ENCODE measurements around the gene TEX51. TPM values are rescaled to one million over a fixed set of nuclear protein-coding genes. Genes with fewer than 3 reads are reported as not detected.

The TEX51 gene
- not detected in 2 replicates for total RNA-seq

DNA sequence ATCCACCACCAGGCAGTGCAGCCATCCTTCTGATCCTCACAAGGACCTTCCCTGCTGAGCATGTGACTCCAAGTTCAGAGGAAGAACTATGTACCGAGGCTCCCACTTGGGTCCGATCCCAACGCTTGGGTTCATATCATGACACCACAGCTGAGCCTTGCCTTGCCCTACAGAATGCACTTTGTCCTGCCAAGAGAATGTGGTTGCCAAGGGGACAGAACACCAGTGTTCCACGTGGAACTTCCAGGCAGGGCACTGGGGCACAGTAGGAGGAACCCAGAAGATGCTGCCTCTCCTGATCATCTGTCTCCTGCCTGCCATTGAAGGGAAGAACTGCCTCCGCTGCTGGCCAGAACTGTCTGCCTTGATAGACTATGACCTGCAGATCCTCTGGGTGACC lies at the start of gene TEX51:
Gene TEX51 (plus strand): TSS at position 255 of the 400 bp plus-strand sequence. CDS start 29 bp downstream, at position 284.
- no peak for DNase-seq (ENCODE audit: low read depth in 2 of 2)

DNA sequence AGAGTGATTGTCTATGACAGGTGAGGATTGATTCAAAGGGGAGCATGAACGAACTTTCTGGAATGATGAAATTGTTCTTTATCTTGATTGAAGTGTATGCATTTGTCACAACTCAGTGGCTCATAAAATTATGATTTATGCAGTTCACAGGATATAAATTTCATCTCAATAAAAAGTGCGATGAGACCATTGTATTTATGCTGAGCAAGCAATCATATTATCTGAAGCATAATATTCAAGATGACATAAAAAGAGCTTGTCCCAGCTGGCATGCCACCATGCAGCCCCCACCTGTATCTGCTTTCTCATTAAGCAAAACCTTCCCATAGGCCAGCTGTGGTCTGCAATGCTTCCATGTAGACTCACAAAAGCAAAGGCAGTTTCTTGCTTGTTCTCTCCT lies 49.6 kb upstream of the TEX51 start:
- DNase-seq (ENCODE audit: low read depth in 2 of 2): no peak

DNA sequence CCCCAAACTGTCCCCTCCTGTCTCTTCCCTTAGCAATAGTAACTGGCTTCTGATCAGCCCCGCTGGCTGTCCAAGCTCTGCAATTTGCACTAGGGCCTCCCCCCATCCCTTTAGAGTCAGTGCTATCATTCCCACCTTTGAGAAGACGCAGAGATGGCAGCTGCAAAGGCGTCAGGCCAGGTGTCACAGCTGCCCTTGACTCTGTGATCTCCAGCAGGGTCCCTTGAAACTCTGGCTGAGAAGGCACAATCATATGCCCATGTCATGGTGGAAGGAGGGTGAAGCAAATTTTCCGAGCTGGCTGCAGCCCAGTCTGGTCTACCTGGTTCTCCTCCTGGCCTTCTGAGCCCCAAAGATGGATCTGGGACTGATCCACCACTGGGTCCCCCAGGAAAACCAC lies 49.2 kb upstream of the TEX51 start:
- no peak for DNase-seq (ENCODE audit: low read depth in 2 of 2)

DNA sequence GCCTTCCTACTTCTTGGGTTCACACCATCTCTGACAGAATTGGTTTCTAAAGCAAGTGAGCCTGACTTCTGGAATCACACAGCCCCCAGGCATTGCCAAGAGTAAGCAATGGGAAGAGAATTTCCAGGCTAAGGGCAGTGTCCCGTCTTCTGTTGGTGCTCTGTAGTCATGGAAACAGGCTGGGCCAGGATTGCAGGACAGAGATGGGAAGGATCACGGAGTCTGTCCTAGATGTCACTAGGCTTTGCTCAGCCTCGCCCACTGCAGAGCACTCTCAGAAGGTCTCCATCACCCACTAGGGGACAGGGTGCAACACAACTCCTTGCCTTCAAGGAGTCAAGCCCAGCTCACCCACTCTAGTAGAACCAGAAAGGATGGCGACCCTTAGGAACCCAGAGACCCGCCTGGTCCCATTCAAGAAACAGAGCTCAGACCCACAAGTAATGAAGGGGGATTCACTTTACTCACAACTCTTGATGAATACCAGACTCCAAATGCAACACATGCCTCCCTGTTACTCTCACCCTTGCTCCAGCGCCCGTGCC lies 48.6 kb upstream of the TEX51 start:
- DNase-seq (ENCODE audit: low read depth in 2 of 2): no peak

DNA sequence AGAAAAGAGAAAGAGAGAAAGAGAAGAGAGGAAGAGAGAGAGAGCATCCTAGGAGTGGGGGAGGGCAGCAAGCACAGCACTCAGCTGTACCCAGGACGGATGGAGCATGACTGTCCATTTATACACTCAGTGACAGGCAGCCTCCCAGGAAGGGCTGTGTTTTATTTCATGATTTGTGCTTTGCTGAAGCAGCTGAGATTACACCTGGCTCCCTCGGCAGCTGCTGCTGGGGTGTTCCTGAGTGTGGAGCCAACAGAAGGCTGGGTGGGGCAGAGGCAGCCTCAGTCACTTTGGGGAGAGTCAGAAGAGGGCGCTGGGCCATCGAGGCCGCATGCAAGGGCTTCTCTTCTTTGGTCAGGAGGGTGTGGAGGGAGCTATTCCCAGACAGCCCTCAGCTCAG lies 47.8 kb upstream of the TEX51 start:
- no peak for DNase-seq (ENCODE audit: low read depth in 2 of 2)

DNA sequence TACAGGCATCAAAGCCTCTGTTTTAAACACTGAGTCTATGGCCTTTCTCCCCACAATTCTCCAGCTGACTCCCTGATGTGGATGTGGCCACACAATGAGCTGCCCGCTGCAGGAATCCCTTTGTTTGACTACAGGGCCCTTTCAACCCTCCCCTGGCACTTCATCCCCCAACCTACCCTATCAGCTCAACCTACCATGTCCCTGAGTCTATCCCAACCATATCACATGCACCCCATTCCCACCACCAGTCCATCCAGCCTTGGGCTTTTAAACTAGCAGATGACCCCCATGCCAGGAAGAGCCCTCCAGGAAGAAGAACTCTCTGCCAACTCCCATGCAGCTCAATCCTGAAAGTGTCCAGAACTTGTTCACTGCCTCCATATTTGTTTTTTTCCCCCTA lies 46.9 kb upstream of the TEX51 start:
- DNase-seq (ENCODE audit: low read depth in 2 of 2): no peak

DNA sequence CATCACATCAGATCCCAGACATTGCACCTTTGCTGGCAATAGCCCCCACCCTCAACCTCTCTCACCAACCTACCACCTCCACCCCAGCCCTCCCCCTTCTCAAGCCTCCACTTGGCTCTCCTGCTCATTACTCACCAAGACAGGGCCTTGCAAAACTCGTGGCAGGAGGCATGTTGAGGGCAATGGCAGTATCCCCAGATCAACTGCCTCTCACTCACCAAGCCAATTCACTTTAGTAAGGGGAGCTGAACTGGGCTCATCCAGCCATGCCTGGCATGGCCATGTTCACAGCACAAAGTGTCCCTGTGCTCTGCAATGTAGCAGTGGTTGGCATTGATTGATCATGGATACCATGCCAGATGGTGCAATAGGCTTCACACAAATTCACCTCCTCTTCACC lies 46.3 kb upstream of the TEX51 start:
- DNase-seq (ENCODE audit: low read depth in 2 of 2): no peak

DNA sequence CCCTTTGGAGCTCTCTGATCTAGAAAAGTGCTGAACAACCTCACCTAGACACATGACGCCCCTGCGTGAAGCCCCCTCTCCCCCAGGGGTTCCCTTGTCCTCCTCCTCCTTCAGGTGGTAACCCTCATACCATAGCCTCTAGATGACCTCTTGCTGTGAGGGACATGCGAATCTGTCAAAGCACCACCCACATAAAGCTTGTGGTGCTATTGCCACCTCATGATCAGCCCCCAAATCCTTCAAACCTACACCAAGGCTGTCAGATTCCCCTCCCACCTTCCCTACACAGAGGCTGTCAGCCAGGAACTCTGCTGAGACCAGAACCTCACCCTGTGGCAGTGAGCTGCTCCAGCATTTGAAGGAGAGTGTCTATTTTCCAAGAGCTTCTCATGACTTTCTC lies 43.1 kb upstream of the TEX51 start:
- DNase-seq (ENCODE audit: low read depth in 2 of 2): no peak

DNA sequence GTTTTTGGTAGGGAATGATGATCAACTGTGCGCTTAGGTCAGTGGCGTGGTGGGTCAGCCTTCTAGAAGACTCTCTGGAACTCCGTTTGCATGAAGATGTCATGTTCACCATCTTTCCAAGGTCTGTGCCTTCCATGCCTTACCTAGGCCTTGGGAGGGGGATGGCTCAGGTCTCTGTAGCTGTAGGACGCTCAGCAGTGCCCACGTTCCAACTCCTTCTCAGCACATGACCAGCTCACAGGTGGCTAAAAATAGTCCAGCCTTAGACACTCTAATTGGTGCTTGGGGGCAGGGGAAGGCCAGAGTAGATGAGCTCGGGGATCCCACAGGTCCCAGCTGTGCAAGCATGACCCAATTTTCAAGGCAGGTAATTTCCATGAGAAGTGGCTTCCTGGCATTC lies 42.3 kb upstream of the TEX51 start:
- no peak for DNase-seq (ENCODE audit: low read depth in 2 of 2)

DNA sequence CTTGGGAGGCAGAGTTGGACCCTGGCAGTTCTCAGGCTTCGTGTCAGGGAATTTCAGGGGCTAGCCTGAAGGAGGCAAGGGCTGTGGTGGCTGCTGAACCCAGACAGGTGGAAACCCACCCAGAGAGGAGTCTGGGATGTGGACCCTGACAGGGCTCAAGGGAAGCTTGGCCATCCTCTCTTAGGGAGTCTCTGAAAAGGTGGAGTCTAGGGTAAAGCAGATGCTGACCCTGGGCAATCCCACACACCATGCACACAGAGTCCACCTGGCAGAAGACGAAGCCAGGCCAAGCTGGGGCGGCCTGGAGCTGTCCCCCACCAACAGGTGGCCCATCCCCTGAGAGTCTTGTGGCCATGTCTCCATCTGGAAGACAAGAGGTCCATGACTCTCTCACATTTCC lies 41.2 kb upstream of the TEX51 start:
- DNase-seq (ENCODE audit: low read depth in 2 of 2): no peak

DNA sequence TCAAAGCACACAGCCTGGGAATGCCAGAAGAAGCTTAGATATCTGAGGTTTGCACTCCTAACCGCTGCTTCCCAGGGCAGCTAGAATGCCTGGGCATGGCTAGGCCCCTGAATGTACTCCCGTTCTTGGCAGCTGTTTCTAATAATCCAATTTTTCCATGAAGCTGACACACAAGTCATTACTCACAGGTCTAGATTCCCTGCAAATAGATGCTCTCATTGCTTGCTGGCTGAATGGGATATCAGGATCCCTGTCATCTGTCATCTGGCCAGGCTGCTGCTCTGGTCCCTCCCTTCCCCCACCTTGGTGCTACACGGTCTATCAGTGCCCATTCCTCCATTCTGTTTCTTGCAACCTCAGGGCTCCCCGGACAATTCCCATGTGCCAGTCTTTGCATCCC lies 40.7 kb upstream of the TEX51 start:
- DNase-seq (ENCODE audit: low read depth in 2 of 2): no peak

DNA sequence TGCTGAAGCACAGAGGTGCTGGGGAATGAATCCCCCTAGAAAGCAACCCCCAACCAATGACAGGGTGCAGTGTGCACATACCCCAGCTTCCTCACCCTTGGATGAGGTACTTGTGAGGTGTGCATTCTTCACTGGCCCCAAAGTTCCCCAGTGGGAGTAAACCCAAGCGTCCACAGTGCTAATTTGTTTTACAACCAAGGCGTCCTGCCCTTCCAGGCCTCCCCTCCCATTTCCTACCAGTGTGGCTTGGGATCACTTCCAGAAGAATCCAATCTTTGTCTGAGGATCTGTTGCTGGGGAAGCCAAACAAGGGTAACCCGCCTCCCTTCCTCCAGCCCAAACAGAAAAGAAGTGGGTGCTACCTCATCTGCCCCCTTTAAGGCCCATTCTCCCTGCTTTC lies 40.3 kb upstream of the TEX51 start:
- DNase-seq (ENCODE audit: low read depth in 2 of 2): no peak

DNA sequence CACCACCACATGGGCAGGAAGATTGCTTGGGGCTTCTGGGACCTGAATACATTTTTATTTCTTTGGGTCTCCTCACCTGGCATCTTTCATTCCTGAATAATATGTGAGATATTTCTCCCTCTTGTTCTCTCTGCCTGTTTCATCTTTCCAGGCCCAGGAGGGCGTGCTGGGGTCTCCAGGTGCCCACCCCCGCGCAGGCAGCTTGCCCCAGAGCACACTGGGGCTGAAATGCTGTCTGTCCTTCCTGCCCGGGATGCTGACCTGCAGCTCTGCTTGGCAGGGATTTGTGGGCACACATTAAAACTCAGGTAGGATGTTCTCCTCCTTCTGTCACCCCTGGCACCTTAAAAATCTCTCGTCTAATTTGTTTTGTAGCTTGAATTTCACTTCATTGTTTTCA lies 39.7 kb upstream of the TEX51 start:
- no peak for DNase-seq (ENCODE audit: low read depth in 2 of 2)

DNA sequence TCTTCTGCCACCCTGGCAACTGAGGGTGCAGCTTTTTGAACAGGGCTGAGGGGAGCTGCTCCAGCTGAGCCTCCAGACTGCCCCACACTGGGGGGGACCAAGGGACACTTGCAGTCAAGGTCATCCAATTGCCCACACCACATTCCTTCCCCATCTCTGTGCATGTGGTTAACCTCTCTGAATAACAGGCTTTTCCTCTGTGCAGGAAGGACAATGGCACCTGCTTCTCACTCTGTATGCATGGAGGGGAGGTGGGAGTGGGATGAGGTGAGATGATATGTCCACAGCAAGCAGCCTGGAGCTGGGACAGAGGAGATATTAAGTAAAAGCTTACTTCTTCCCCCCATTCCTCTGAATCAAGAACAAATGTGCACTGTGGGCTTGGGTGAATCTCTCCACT lies 39.1 kb upstream of the TEX51 start:
- no peak for DNase-seq (ENCODE audit: low read depth in 2 of 2)

DNA sequence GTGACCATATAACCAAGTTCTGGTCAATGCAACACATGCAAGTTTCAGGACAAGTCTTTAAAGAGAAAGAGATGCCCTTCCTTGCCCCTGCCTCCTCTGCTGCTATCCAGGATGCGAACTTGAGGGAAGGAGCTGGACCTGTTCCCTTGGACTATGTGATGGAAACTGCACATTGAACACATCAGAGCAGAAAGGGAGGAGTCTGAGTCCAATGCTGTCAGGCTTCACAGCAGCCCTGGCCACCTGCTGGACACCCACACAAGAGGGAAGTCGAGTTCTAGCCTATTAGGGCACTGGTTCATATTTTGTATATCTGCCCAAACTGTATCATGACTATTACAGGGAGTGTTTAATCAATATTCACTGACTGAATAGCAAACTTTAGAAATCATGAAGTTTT lies 38.3 kb upstream of the TEX51 start:
- DNase-seq (ENCODE audit: low read depth in 2 of 2): no peak

DNA sequence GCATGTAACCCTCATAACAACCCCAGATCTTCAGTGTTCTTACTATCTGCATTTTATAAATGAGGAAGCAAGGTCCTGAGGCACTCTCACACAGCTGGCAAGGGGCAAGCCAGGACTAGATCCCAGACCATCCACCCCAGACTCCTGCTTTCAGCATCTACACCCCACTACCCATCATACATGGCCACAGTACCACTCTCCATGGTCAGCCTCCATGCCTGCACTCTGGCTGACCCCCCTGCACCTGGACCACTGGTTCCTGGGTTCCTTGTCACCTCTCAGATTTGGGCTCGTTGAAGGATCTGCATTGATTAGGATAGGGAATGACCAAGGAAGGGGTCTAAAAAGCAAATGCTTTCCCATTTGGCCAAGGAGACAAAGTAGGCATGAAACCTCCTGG lies 36.0 kb upstream of the TEX51 start:
- no peak for DNase-seq (ENCODE audit: low read depth in 2 of 2)

DNA sequence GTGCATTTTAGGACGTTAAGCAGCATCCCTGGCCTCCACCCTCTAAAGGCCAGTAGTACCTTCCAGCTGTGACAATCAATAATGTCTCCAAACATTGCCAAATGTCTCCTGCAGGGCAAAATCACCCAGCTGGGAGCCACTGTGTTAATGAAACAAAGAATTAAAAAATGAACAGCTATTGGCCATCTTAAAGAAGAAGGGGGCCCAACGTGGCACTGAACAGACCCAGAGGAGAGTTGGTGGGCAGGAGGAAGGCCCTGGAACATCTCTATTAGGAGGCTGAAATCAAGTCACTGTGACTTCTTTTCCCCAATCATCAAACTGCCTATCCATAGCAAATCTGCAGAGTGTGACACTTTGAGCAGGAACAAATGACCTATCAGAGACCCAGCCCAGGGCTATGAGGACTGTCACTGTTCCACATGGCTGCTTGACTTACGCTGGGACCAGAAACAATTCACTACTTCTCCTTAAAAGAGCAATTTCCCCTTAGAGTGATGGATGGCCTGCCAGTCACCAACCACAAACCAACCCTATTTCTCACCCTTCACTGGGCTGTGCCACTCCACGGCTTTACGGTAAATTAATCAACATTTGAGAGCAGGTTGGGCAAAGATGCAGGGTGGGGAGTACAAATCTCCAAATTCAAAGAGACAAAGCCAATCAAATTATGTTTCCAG lies 35.2 kb upstream of the TEX51 start:
- no peak for DNase-seq (ENCODE audit: low read depth in 2 of 2)

DNA sequence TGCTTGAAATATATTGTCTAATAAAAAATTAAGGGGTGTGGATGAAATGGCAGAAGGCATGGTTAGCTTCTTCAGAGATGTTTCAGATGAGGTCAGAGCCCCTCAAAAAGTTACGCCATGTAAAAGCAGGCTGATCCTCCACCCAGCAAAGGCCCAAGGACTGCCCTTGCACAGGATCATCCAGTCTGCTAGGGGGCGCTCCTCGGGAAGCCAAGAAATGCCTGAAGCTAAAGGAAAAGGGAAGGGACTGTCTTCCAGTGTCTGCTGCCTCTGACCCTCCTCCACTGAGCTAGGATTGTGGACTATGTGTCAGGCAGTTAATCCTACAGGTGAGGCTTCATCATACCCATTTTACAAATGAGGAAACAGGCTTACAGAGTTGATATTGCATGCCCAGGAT lies 33.8 kb upstream of the TEX51 start:
- no peak for DNase-seq (ENCODE audit: low read depth in 2 of 2)

DNA sequence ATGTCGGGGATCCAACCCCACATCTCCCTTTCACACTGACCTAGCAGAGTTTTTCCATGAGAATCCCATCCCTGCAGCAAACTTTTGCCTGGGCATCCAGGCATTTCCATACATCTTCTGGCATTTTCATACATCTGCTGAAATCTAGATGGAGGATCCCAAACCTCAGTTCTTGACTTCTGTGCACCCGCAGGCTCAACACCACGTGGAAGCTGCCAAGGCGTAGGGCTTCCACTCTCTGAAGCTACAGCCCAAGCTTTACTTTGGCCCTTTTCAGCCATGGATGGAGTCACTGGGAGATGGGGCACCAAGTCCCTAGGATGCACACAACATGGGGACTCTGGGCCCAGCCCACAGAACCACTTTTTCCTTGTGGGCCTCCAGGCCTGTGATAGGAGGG lies 32.2 kb upstream of the TEX51 start:
- no peak for DNase-seq (ENCODE audit: low read depth in 2 of 2)

DNA sequence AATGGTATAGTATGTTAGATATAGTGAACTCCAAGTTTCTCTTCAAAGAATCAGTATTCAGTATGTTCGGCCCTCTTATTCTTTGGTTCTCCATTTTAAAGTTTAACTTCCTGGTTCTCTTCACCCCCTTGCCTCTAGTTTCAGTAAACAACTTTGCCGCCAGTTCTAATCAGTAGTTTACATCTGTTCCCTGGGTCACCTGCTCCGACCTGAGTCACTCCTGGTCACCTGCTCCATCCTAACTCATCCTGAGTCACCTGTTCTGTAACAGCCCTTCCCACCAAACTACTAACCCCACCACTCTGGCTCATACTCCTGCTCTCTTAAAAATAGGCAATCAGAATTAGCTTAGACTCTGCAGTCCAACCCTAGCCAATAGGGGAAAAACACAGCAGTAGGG lies 23.7 kb upstream of the TEX51 start:
- DNase-seq (ENCODE audit: low read depth in 2 of 2): no peak

DNA sequence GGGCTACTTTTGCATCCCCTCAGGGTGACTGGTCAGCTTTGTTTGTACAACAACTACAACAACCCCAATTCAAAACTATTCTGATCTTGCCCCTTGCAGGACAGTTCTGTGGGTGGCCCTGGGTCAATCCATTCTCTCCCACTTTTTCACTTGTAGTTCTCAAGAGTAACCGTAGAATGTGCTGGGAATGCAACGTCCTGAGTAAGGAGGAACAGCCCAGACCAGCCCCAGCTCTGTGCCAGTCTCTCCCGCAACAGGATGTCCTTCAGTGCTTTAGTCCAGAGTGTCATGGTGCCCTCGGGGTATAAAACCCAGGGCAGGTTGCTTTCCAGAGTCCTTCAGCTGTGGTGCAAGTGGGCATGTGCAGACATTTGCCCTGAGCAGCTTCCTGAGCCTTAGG lies 22.1 kb upstream of the TEX51 start:
- no peak for DNase-seq (ENCODE audit: low read depth in 2 of 2)

DNA sequence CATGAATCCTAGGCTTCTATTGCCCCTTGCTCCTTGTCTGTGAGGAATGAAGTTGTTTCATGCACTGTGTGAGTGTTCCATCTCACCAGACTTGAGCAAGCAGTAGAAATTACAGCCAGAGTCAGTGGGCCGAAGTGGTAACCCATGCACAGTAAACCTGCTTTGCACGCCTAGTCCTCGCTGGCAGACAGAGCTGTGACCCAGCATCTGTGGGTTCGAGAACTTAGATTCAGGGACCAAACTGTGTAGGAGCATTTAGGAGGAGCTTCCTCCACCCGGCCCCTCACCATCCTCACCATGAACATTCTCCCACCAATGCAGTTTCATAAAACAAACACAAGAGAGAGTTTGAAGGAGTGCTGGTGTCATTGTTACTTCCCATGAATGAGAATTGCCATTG lies 21.6 kb upstream of the TEX51 start:
- DNase-seq (ENCODE audit: low read depth in 2 of 2): no peak

DNA sequence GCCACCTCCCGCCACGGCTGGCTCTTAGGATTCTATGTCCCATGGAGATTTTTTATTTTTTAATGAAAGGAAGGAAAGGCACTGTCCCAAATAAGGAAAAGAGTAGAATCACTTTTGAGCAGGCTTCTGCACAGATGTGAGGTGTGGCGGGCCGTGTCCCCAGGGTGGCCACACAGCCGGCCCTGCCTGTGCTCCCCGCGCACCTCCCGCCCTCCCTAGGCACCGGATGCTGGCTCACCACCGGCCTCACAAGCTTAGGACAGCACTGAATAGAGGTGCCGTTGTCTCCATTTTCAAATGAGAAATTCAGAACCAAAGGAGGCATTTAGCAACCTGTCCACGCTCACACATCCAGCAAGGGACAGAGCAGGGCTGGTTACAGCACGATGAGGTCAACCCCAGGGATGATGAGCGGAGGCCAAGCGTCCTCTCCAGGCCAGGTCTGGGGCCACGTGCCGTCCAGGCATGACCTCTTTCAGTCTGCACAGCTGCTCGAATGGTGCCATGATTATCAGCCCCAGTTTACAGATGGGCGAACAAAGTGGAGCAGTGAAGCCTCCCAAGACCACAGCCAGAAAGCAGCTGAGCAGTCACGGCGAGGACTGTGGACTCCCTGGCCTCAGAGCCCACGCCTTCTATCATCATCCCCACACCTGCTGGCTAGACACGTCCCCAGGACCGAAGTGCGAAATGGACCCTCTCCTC lies 20.7 kb upstream of the TEX51 start:
- DNase-seq (ENCODE audit: low read depth in 2 of 2): no peak
